Karpas-422 (cell line): ENCODE measurements around the gene ATOH8. TPM values are rescaled to one million over a fixed set of nuclear protein-coding genes. Genes with fewer than 3 reads are reported as not detected.

Experiments
- DNase-seq: peaks from one replicate; pipeline ENCODE4 v3.0.0-alpha.2; 2015
- H2AFZ ChIP-seq: fragments of 200-600 bp; sonication (generic); 2 replicates; pipeline ENCODE4 v1.6.1; 2014; ENCODE audit warnings: antibody characterized with exemption, low read length, mixed read lengths
- H3K27ac ChIP-seq: fragments of 200-600 bp; sonication (generic); 2 replicates; pipeline ENCODE4 v1.5.1; 2014; ENCODE audit warnings: mild to moderate bottlenecking, low read length, moderate library complexity
- H3K27me3 ChIP-seq: fragments of 200-600 bp; sonication (generic); 2 replicates; pipeline ENCODE4 v1.6.1; 2014; ENCODE audit warnings: low read length, mixed read lengths
- H3K36me3 ChIP-seq: fragments of 200-600 bp; sonication (generic); 2 replicates; pipeline ENCODE4 v1.6.1; 2014; ENCODE audit warnings: low read length, mixed read lengths; ENCODE audit not compliant: insufficient read depth
- H3K4me1 ChIP-seq: fragments of 200-600 bp; sonication (generic); 2 replicates; pipeline ENCODE4 v1.6.1; 2014; ENCODE audit warnings: mild to moderate bottlenecking, low read length, mixed read lengths
- H3K4me2 ChIP-seq: fragments of 200-600 bp; sonication (generic); 2 replicates; pipeline ENCODE4 v1.6.1; 2014; ENCODE audit warnings: low read length, low read depth, mild to moderate bottlenecking; ENCODE audit not compliant: poor library complexity, severe bottlenecking
- H3K4me3 ChIP-seq: fragments of 200-600 bp; sonication (generic); 2 replicates; pipeline ENCODE4 v1.5.1; 2014; ENCODE audit warnings: mild to moderate bottlenecking, antibody characterized with exemption, low read length, mixed read lengths
- H3K79me2 ChIP-seq: fragments of 200-600 bp; sonication (generic); 2 replicates; pipeline ENCODE4 v1.6.1; 2014; ENCODE audit warnings: mild to moderate bottlenecking, low read length, mixed read lengths
- H3K9ac ChIP-seq: fragments of 200-600 bp; sonication (generic); 2 replicates; pipeline ENCODE4 v1.6.0; 2014; ENCODE audit warnings: low read length
- H3K9me2 ChIP-seq: fragments of 200-600 bp; sonication (generic), shearing (Covaris generic); replicated peaks from 2 replicates; pipeline ENCODE4 v1.6.0; 2014; ENCODE audit warnings: mild to moderate bottlenecking, low read length, moderate library complexity; ENCODE audit not compliant: insufficient read depth
- H3K9me3 ChIP-seq: fragments of 300-700, 200-600 bp; sonication (generic); 2 replicates; pipeline ENCODE4 v1.6.1; 2014; ENCODE audit warnings: low read length, mixed read lengths
- H4K20me1 ChIP-seq: fragments of 200-600 bp; sonication (generic); 2 replicates; pipeline ENCODE4 v1.6.1; 2014; ENCODE audit warnings: mild to moderate bottlenecking, antibody characterized with exemption, low read length, low read depth; ENCODE audit not compliant: insufficient read depth
- total RNA-seq: library from RNA; depleted of rRNA; stranded (reverse); fragments of >200 nt; shearing (Covaris generic); gene quantifications from 2 replicates; pipeline ENCODE4 v1.2.3, GENCODE V29; 2014; ENCODE audit warnings: low replicate concordance

ATOH8 gene
- total RNA-seq, 1 experiment from 2014 or later: not detected

- no peak overlapping the region for H3K4me3 ChIP-seq
- H3K4me1 ChIP-seq: no peaks in the 10 kb centered on the region
- no peak for DNase-seq
- no peak overlapping the region for H3K4me2 ChIP-seq
- H3K27ac ChIP-seq: no peak overlapping the region
- no peak overlapping the region for H2AFZ ChIP-seq
- H3K79me2 ChIP-seq: no peaks in the 10 kb centered on the region
- no peaks in the 10 kb centered on the region for H4K20me1 ChIP-seq
- no peaks in the 10 kb centered on the region for H3K27me3 ChIP-seq
- no peaks in the 10 kb centered on the region for H3K9me3 ChIP-seq
- H3K36me3 ChIP-seq: no peaks in the 10 kb centered on the region
- H3K9ac ChIP-seq: no peak overlapping the region
- H3K9me2 ChIP-seq: no peaks in the 10 kb centered on the region
These were observed 4.8 kb downstream of the ATOH8 start for GRCh38 chr2:85758361-85759256.

DNA sequence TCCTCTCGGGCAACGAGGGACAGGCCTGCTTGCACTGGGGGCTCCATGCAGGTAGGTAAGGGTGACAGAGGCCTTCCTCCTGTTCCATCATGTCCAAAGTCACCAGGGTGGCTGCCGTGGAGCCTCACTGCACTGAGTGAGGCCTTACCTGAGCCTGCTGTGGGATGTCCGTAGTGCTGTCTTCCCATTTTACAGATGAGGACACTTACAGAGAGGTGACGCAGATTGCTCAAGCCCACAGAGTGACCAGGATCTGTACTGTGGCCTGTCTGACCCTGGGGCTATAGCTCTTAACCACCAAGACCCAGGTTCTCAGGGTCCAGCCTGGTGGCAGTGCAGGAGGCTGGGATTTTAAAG, 5.4 kb downstream of the ATOH8 start:
- H3K27me3 ChIP-seq: no peaks in the 10 kb centered on the region
- no peak overlapping the region for H2AFZ ChIP-seq

DNA sequence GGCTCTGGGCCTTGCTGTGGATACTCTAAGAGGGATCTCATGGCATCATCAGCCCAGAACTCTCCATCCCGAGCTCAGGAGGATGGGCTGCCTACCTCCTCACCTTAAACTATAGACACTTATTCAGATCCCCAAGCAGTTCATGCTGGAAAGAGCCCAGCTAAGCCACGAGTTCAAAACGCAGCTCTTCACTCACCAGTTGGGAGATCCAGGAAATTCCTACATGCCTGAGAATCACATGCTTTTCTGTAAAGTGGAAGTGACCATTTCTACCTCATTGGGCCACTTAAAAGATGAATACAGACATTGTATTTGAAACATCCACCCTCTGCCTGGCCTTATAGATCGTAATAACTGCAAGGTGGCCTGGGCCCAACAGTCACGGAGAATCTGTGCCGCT, 6.6 kb downstream of the ATOH8 start:
- Histone ChIP-seq H3K9me2 (no peaks in the 10 kb centered on the region), H3K9ac (no peak overlapping the region), H3K9me3 (no peaks in the 10 kb centered on the region), H3K27me3 (no peaks in the 10 kb centered on the region), H2AFZ (no peak overlapping the region), H3K79me2 (no peaks in the 10 kb centered on the region), H3K4me2 (no peak overlapping the region), H3K4me1 (no peaks in the 10 kb centered on the region), H3K36me3 (no peaks in the 10 kb centered on the region), H4K20me1 (no peaks in the 10 kb centered on the region), H3K27ac (no peak overlapping the region), H3K4me3 (no peak overlapping the region)
- DNase-seq: no peak

More for the DNA sequence above, 5.4 kb downstream of the ATOH8 start:
- no peak overlapping the region for H3K4me3 ChIP-seq
- no peaks in the 10 kb centered on the region for H3K79me2 ChIP-seq
- H3K27ac ChIP-seq: no peak overlapping the region
- no peaks in the 10 kb centered on the region for H3K4me1 ChIP-seq
- no peak for DNase-seq
- no peak overlapping the region for H3K4me2 ChIP-seq
- no peaks in the 10 kb centered on the region for H3K36me3 ChIP-seq
- H3K9me2 ChIP-seq: no peaks in the 10 kb centered on the region
- H3K9ac ChIP-seq: no peak overlapping the region
- no peaks in the 10 kb centered on the region for H3K9me3 ChIP-seq
- no peaks in the 10 kb centered on the region for H4K20me1 ChIP-seq

GRCh38 chr2:85760872-85761271, 7.1 kb downstream of the ATOH8 start:
- DNase-seq: no peak
- no peaks in the 10 kb centered on the region for H3K9me3 ChIP-seq
- H2AFZ ChIP-seq: no peak overlapping the region
- H3K36me3 ChIP-seq: no peaks in the 10 kb centered on the region
- no peaks in the 10 kb centered on the region for H4K20me1 ChIP-seq
- H3K79me2 ChIP-seq: no peaks in the 10 kb centered on the region
- no peak overlapping the region for H3K27ac ChIP-seq
- H3K9me2 ChIP-seq: no peaks in the 10 kb centered on the region
- H3K27me3 ChIP-seq: no peaks in the 10 kb centered on the region
- no peak overlapping the region for H3K4me3 ChIP-seq
- H3K4me1 ChIP-seq: no peaks in the 10 kb centered on the region
- H3K4me2 ChIP-seq: no peak overlapping the region
- no peak overlapping the region for H3K9ac ChIP-seq

- Histone ChIP-seq H3K9ac (no peak overlapping the region), H3K9me2 (no peaks in the 10 kb centered on the region), H4K20me1 (no peaks in the 10 kb centered on the region), H3K27ac (no peak overlapping the region), H3K27me3 (no peaks in the 10 kb centered on the region), H3K36me3 (no peaks in the 10 kb centered on the region), H3K4me3 (no peak overlapping the region), H2AFZ (no peak overlapping the region), H3K79me2 (no peaks in the 10 kb centered on the region), H3K9me3 (no peaks in the 10 kb centered on the region), H3K4me1 (no peaks in the 10 kb centered on the region), H3K4me2 (no peak overlapping the region)
- DNase-seq: no peak
These were observed 7.7 kb downstream of the ATOH8 start for GRCh38 chr2:85761512-85761944.

- Histone ChIP-seq H3K27ac (no peak overlapping the region), H3K27me3 (no peaks in the 10 kb centered on the region), H3K79me2 (no peaks in the 10 kb centered on the region), H3K4me2 (no peak overlapping the region), H4K20me1 (no peaks in the 10 kb centered on the region), H3K36me3 (no peaks in the 10 kb centered on the region), H2AFZ (no peak overlapping the region), H3K4me1 (no peaks in the 10 kb centered on the region), H3K9me3 (no peaks in the 10 kb centered on the region), H3K9ac (no peak overlapping the region), H3K9me2 (no peaks in the 10 kb centered on the region), H3K4me3 (no peak overlapping the region)
- DNase-seq: no peak
These were observed 8.2 kb downstream of the ATOH8 start for GRCh38 chr2:85761946-85762345.

DNA sequence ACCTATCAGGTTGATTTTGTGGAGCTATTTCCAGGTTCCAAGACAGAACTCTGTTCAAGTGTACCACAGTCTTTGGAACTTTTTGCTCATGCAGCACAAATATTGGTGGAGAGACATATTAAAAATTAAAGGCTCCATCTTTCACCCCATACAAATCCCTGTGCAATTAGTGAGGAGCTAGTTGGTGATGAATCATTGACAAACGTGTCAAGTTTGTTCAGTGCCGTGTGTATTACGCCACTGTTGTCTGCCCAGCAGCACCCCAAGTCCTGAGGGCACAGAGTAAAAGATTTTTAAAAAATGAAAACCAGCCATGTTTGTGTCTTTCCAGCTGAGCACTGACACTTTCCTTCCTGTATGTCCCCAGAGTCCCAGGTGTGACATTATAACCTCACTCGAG, 9.3 kb downstream of the ATOH8 start:
- Histone ChIP-seq H3K79me2 (no peaks in the 10 kb centered on the region), H3K9me2 (no peaks in the 10 kb centered on the region), H3K36me3 (no peaks in the 10 kb centered on the region), H3K9ac (no peak overlapping the region), H3K4me3 (no peak overlapping the region), H3K4me2 (no peak overlapping the region), H4K20me1 (no peaks in the 10 kb centered on the region; the same call in 1 of the 2 replicates), H3K27ac (no peak overlapping the region), H3K4me1 (no peaks in the 10 kb centered on the region), H3K9me3 (no peaks in the 10 kb centered on the region), H3K27me3 (no peaks in the 10 kb centered on the region), H2AFZ (no peak overlapping the region)
- DNase-seq: no peak

DNA sequence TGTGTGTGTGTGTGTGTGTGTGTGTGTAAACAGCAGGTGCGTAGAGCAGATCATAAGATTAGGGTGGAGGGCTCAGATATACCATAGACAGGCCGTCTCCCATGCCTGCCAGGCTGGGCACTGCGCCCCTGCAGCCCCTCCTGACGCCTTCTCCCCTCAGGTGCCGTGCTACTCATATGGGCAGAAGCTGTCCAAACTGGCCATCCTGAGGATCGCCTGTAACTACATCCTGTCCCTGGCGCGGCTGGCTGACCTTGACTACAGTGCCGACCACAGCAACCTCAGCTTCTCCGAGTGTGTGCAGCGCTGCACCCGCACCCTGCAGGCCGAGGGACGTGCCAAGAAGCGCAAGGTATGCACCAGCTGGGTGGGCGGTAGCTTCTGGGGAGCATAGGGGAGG, 10.0 kb downstream of the ATOH8 start:
- no peaks in the 10 kb centered on the region for H3K9me3 ChIP-seq
- H3K9ac ChIP-seq: no peak overlapping the region
- H2AFZ ChIP-seq: no peak overlapping the region
- H3K9me2 ChIP-seq: no peaks in the 10 kb centered on the region
- no peaks in the 10 kb centered on the region for H3K79me2 ChIP-seq
- H3K36me3 ChIP-seq: no peaks in the 10 kb centered on the region
- H4K20me1 ChIP-seq: no peaks in the 10 kb centered on the region; the same call in 1 of the 2 replicates
- no peak overlapping the region for H3K4me3 ChIP-seq
- H3K27me3 ChIP-seq: no peaks in the 10 kb centered on the region
- H3K4me1 ChIP-seq: no peaks in the 10 kb centered on the region
- DNase-seq: no peak
- no peak overlapping the region for H3K27ac ChIP-seq
- H3K4me2 ChIP-seq: no peak overlapping the region
